ENCODE results near the gene ADARB1. TPM values are rescaled to one million over a fixed set of nuclear protein-coding genes. Genes with fewer than 3 reads are reported as not detected.
A peak's percentile ranks its signal among the peaks of the same experiment; 100 is the strongest.
"Not testable (repeated sequence)": the region's sequence is repeated elsewhere in the genome, so short reads cannot be mapped to it uniquely, and the experiment has no call there.

ADARB1 gene
- total and polyA plus RNA-seq, 5 donors: 9.1 to 23.8 (median 19.2) TPM

DNA sequence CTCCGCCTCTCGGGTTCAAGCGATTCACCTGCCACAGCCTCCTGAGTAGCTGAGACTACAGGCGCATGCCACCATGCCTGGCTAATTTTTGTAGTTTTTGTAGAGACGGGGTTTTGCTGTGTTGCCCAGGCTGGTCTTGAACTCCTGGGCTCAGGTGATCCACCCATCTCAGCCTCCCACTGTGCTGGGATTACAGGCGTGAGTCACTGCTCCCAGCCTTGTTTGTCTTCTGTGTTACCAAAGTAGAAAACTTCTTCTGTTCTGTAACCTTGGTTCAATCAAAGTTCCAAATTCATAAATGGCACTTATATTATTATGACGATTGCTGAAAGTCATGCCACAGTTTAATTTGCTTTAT is 64.6 kb downstream of the ADARB1 start:
- H3K9me3 ChIP-seq (ENCODE audit: control insufficient read depth, low read length); DNase-seq; ATAC-seq; H3K4me3 ChIP-seq (ENCODE audit: low read length); H3K27ac ChIP-seq (ENCODE audit: low read length); H3K27me3 ChIP-seq (ENCODE audit: control insufficient read depth, insufficient read depth); H3K4me1 ChIP-seq (ENCODE audit: control insufficient read depth, insufficient read depth, low read length): not testable (repeated sequence)
- intact Hi-C loops (cut with DNase I): loop anchor here in 1 of 4 donors (5.0 kb wide), 1 partner anchor 192 kb away; no protein-coding TSS in a partner anchor
- WGBS: 94% methylated on average over 7 of the region's 7 CpGs

DNA sequence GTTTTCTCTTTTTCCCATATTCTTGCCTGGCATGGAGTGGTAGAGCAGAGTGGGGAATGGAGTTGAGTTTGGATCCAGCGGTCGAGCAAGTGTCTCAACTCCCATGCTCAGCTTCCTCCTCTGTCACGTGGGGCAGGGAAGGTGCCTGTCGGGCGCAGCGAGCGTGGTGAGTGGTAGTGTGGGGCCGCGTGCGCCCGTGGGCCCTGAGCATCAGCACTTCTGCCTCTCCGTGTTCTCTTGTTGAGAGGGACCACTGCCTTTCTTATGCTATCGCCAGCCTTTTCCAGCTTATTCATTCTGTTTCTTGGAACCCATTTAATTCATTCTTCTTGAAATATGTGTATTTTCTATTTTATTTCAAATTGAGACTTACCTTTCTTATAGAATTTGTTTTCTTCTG is 65.1 kb downstream of the ADARB1 start:
- H3K9me3 ChIP-seq (ENCODE audit: control insufficient read depth, low read length): no peaks in the 10 kb centered on the region
- 95% methylated on average over 13 of the region's 13 CpGs for WGBS
- intact Hi-C loops (cut with DNase I): loop anchor here in 1 of 4 donors (5.0 kb wide), 1 partner anchor 192 kb away; no protein-coding TSS in a partner anchor
- H3K4me1 ChIP-seq (ENCODE audit: control insufficient read depth, insufficient read depth, low read length): no peaks in the 10 kb centered on the region
- H3K4me3 ChIP-seq (ENCODE audit: low read length): no peak overlapping the region
- no peak for ATAC-seq
- H3K27me3 ChIP-seq (ENCODE audit: control insufficient read depth, insufficient read depth): no peaks in the 10 kb centered on the region
- DNase-seq: peak in 1 of 3 donors; percentile 33
- H3K27ac ChIP-seq (ENCODE audit: low read length): no peak overlapping the region

DNA sequence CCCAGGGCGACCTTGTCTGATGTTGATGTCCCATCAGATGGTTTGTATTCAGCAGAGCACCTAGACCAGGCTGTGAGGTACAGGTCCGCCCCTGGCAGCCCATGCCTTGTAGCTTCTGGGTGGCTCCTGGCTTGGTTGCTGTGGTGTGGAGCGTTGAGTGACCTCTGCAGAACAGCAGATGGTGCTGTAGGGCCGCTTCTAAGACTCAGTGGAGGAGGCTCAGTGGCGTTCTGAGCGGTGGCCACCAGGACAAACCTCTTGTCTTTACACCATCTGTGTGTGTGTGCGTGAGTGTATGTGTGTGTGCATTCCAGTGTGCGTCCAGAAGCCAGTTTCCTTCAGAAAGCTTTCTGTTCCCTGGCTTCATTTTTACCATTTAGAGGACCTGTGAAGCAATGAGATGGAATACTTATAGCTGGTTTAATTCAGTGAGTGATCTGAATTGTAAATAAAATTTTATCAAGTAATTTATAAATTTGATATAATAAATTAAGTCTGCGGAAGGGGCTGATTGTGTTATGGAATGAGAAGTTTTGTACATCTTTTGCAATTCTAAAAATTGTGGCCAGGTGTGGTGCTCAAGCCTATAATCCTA is 66.1 kb downstream of the ADARB1 start:
- WGBS: 24% methylated on average over 9 of the region's 9 CpGs
- no peaks in the 10 kb centered on the region for H3K4me1 ChIP-seq (ENCODE audit: control insufficient read depth, insufficient read depth, low read length)

DNA sequence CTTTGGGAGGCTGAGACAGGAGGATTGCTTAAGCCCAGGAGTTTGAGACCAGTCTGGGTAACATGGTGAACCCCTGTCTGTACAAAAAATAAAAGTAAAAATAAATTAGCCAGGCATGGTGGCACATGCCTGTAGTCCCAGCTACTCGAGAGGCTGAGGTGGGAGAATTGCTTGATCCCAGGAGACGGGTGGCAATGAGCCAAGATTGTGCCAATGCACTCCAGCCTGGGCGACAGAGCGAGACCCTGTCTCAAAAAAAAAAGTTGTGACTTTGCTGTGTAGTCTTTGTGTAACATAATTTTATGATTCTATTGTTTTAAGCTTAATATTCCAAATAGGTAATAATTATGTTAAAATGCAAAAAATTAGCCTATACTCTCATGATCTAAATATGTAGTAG is 66.6 kb downstream of the ADARB1 start:
- ATAC-seq; H3K27ac ChIP-seq (ENCODE audit: low read length); H3K9me3 ChIP-seq (ENCODE audit: control insufficient read depth, low read length); H3K4me3 ChIP-seq (ENCODE audit: low read length); H3K27me3 ChIP-seq (ENCODE audit: control insufficient read depth, insufficient read depth); H3K4me1 ChIP-seq (ENCODE audit: control insufficient read depth, insufficient read depth, low read length): not testable (repeated sequence)
- intact Hi-C loops (cut with DNase I): loop anchor here in 1 of 4 donors (5.0 kb wide), 1 partner anchor 194 kb away; no protein-coding TSS in a partner anchor
- WGBS: 71% methylated on average over 4 of the region's 4 CpGs
- peak in 1 of 3 donors; percentile 16 for DNase-seq

More for the DNA sequence above, 66.1 kb downstream of the ADARB1 start:
- DNase-seq (peak; percentile 81 to 89 (median 85)), ATAC-seq (peak; percentile 83 to 90)
- intact Hi-C loops (cut with DNase I): loop anchor here in 1 of 4 donors (5.0 kb wide), 1 partner anchor 193 kb away; no protein-coding TSS in a partner anchor
- Histone ChIP-seq H3K27ac (ENCODE audit: low read length) (no peak overlapping the region), H3K9me3 (ENCODE audit: control insufficient read depth, low read length) (no peaks in the 10 kb centered on the region), H3K27me3 (ENCODE audit: control insufficient read depth, insufficient read depth) (no peaks in the 10 kb centered on the region), H3K4me3 (ENCODE audit: low read length) (no peak overlapping the region)

DNA sequence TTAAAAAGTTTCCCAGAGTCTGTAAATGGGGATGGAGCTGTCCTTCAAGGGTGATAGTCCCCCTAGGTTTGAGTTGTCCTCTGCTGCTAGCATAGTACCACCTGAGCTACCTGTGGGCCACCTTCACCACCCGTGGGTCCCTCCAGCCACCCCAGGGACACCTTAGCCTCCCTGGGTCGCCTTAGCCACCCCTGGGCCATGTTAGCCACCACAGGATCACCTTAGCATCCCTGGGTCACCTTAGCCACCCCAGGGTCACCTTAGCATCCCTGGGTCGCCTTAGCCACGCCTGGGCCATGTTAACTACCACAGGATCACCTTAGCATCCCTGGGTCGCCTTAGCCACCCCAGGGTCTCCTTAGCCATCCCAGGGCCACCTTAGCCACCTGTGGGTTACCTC is 67.1 kb downstream of the ADARB1 start:
- no peaks in the 10 kb centered on the region for H3K4me1 ChIP-seq (ENCODE audit: control insufficient read depth, insufficient read depth, low read length)
- no peak for ATAC-seq

DNA sequence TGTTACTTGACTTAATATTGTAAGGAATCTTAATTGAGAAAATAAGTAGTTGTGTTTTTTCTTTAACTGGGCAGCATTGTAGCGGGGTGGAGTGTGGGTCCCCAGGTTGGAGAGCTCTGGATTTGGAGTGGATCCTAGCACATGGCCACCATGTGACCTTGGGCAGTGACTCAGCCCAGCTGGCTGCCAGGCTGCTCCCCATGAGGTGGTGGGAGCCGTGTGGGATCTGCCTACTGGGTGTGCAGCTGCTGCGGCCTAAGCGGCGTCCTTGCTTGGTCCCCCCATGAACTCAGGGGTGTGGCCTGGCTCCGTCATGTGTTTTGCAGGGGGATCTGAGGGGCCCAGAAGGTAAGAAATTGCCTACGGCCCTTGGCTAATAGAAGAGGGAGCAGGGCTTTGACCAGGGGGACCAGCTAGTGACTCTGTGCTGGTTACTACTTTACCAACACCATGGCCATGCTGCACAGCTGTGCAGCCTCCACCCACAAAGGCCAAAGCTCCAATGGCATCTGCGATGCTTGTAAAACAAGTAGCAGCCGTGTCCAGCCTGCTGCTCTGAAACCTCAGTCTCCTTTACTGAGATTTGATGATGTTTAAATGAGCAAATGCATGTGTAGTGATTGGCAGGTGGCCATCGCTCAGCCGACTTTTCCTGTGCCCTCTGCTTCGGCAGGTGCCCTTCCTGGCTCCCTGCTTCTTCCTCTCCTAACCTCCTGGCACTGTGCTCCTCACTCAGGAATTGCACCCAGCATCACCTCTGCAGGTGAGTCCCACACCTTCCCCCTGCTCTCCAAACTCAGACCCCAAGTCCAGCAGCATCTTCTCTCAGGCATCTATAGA is 68.3 kb downstream of the ADARB1 start:
- ATAC-seq (peak in 1 of 2 donors; percentile 45), DNase-seq (peak in 2 of 3 donors; percentile 64 to 66)
- 80% methylated on average over 12 of the region's 12 CpGs for WGBS
- Histone ChIP-seq H3K4me1 (ENCODE audit: control insufficient read depth, insufficient read depth, low read length) (no peaks in the 10 kb centered on the region), H3K4me3 (ENCODE audit: low read length) (no peak overlapping the region), H3K27me3 (ENCODE audit: control insufficient read depth, insufficient read depth) (no peaks in the 10 kb centered on the region), H3K27ac (ENCODE audit: low read length) (no peak overlapping the region), H3K9me3 (ENCODE audit: control insufficient read depth, low read length) (no peaks in the 10 kb centered on the region)
- intact Hi-C loops (cut with DNase I): loop anchor here in 1 of 4 donors (5.0 kb wide), 1 partner anchor 195 kb away; no protein-coding TSS in a partner anchor

More for the DNA sequence above, 67.1 kb downstream of the ADARB1 start:
- H3K9me3 ChIP-seq (ENCODE audit: control insufficient read depth, low read length): no peaks in the 10 kb centered on the region
- WGBS: 88% methylated on average over 5 of the region's 5 CpGs
- H3K27me3 ChIP-seq (ENCODE audit: control insufficient read depth, insufficient read depth): no peaks in the 10 kb centered on the region
- DNase-seq: peak in 1 of 3 donors; percentile 25
- no peak overlapping the region for H3K27ac ChIP-seq (ENCODE audit: low read length)
- H3K4me3 ChIP-seq (ENCODE audit: low read length): no peak overlapping the region
- intact Hi-C loops (cut with DNase I): loop anchor here in 1 of 4 donors (5.0 kb wide), 1 partner anchor 194 kb away; no protein-coding TSS in a partner anchor

DNA sequence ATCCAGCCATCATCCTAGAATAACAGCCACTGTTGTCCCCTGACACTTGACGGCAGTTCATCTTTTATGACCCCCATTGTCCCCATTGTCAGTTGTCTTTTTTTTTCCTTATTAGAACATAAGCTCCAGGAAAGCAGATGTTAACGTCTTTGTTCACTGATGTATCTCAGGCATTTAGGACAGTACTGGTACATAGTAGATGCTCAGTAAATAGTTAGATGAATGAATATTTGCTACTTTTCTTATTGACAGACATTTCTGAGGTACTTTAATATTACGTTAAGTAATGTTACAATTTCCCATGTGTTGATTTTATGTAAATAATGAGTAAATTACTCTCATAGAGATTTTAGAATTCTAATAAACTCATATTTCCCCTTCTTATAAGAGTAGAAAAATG is 69.5 kb downstream of the ADARB1 start:
- WGBS: 93% methylated on average over 3 of the region's 3 CpGs
- H3K4me1 ChIP-seq (ENCODE audit: control insufficient read depth, insufficient read depth, low read length): no peaks in the 10 kb centered on the region
- H3K27me3 ChIP-seq (ENCODE audit: control insufficient read depth, insufficient read depth): no peaks in the 10 kb centered on the region
- no peak overlapping the region for H3K27ac ChIP-seq (ENCODE audit: low read length)
- ATAC-seq (no peak), DNase-seq (no peak)
- no peaks in the 10 kb centered on the region for H3K9me3 ChIP-seq (ENCODE audit: control insufficient read depth, low read length)
- H3K4me3 ChIP-seq (ENCODE audit: low read length): no peak overlapping the region
- intact Hi-C loops (cut with DNase I): loop anchor here in 1 of 4 donors (5.0 kb wide), 1 partner anchor 197 kb away; no protein-coding TSS in a partner anchor

DNA sequence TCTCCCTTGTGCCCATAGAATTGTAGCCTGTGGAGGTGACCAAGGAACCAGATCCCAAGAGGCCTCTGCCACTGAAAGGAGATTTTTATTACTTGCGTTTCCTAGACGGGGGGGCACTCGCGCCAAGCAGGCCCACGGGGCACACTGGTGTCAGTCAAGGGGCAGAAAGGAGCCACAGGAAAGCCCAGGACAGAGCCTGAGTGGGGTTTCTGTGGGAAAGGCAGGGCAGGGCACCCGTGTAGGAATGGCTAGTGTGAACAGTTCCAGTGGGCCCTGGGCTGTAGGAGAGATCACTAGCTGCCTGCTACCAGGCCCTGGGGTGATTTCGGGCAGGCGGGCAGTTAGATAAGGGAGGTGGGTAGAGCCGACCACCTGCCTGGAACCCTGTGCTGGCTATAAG is 70.8 kb downstream of the ADARB1 start:
- ATAC-seq (no peak), DNase-seq (peak in 1 of 3 donors; percentile 14)
- H3K4me3 ChIP-seq (ENCODE audit: low read length): no peak overlapping the region
- H3K27ac ChIP-seq (ENCODE audit: low read length): no peak overlapping the region
- no peaks in the 10 kb centered on the region for H3K9me3 ChIP-seq (ENCODE audit: control insufficient read depth, low read length)
- H3K4me1 ChIP-seq (ENCODE audit: control insufficient read depth, insufficient read depth, low read length): no peaks in the 10 kb centered on the region
- 92% methylated on average over 9 of the region's 9 CpGs for WGBS
- intact Hi-C loops (cut with DNase I): no loop called here
- H3K27me3 ChIP-seq (ENCODE audit: control insufficient read depth, insufficient read depth): no peaks in the 10 kb centered on the region

DNA sequence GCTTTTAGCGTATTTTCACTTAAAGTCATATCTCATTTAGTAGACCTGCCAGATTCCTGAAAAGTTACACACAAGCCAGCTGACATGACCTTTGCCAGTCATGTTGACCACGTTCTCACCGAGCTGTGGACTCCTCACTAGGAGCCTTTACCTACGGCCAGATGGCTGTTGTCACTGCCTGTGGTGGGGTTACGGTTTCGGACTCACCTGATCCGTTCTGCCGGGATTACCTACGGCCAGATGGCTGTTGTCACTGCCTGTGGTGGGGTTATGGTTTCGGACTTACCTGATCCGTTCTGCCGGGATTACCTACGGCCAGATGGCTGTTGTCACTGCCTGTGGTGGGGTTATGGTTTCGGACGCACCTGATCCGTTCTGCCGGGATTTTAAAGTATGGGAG is 71.5 kb downstream of the ADARB1 start:
- ATAC-seq; intact Hi-C loops (cut with DNase I); H3K4me1 ChIP-seq (ENCODE audit: control insufficient read depth, insufficient read depth, low read length); H3K27me3 ChIP-seq (ENCODE audit: control insufficient read depth, insufficient read depth); H3K9me3 ChIP-seq (ENCODE audit: control insufficient read depth, low read length); H3K4me3 ChIP-seq (ENCODE audit: low read length); H3K27ac ChIP-seq (ENCODE audit: low read length); DNase-seq: not testable (repeated sequence)
- WGBS: 92% methylated on average over 17 of the region's 17 CpGs

DNA sequence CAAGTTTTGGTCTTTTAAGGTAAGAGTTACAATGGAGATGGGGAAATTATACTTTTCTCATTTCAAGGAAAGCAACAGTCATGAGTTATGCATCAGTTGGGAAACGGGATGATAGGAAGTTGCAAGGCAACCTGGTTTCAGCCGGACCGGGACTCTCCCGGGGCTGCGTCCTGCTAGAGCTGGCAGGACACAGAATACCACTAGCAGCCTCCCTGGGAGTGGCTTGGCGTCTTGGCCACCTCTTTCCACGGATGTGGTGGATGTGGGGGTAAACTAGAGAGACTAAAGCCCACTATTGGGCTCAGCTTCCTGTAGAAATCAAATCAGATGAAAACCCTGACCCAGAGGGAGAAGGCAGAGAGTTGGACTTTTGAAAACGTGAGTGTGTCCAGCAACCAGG is 71.9 kb downstream of the ADARB1 start:
- intact Hi-C loops (cut with DNase I): no loop called here

DNA sequence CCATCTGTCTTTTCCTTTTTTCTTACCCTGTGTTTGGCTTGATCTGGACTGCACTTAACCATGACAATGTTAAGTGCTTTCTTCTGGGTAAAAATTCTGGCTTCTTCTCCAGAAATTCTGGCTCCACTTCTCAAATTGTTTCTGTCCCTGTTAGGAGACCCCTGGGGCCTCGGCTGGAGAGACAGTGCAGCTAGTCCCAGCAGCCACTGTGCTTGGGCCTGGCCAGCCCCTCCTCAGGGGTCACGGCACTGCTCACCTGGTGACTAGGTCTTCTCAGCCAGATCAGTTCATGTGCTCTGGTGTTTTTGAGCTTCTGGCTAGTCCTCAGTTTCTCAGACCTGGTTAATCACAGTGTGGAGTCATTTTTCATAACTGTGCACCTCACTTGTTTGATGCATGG is 72.4 kb downstream of the ADARB1 start:
- DNase-seq: no peak
- WGBS: 63% methylated on average over 2 of the region's 2 CpGs

More for the DNA sequence above, 71.9 kb downstream of the ADARB1 start:
- no peak overlapping the region for H3K27ac ChIP-seq (ENCODE audit: low read length)
- no peaks in the 10 kb centered on the region for H3K27me3 ChIP-seq (ENCODE audit: control insufficient read depth, insufficient read depth)
- peak in 2 of 3 donors; percentile 44 to 63 for DNase-seq
- no peaks in the 10 kb centered on the region for H3K4me1 ChIP-seq (ENCODE audit: control insufficient read depth, insufficient read depth, low read length)
- peak in 1 of 2 donors; percentile 12 for ATAC-seq
- no peak overlapping the region for H3K4me3 ChIP-seq (ENCODE audit: low read length)
- 46% methylated on average over 8 of the region's 8 CpGs for WGBS
- no peaks in the 10 kb centered on the region for H3K9me3 ChIP-seq (ENCODE audit: control insufficient read depth, low read length)

More for the DNA sequence above, 72.4 kb downstream of the ADARB1 start:
- no peaks in the 10 kb centered on the region for H3K27me3 ChIP-seq (ENCODE audit: control insufficient read depth, insufficient read depth)
- H3K4me1 ChIP-seq (ENCODE audit: control insufficient read depth, insufficient read depth, low read length): no peaks in the 10 kb centered on the region
- no peak overlapping the region for H3K4me3 ChIP-seq (ENCODE audit: low read length)
- H3K9me3 ChIP-seq (ENCODE audit: control insufficient read depth, low read length): no peaks in the 10 kb centered on the region
- no peak for ATAC-seq
- H3K27ac ChIP-seq (ENCODE audit: low read length): no peak overlapping the region
- intact Hi-C loops (cut with DNase I): no loop called here
